HEK293T (cell line): ENCODE data around the gene PTPN11.

Experiments used
- CTCF ChIA-PET: fragments of 350-600 bp; formaldehyde crosslinking; extraction: SDS; loops from one replicate; lab custom pipeline; 2021; ENCODE audit warnings: antibody characterized with exemption, inconsistent platforms; lab: Yijun Ruan, JAX
- POLR2A ChIA-PET: fragments of 350-600 bp; formaldehyde crosslinking; extraction: SDS; loops from one replicate; lab custom pipeline; 2020; ENCODE audit warnings: antibody characterized with exemption, inconsistent platforms; lab: Yijun Ruan, JAX
- DNase-seq: peaks from one replicate; pipeline ENCODE4 v3.0.0; 2012; ENCODE audit warnings: mixed read lengths; ENCODE audit errors: extremely low spot score
- ARNT ChIP-seq: fragments of 450-650 bp; IDR thresholded peaks from 2 replicates; pipeline ENCODE4 v1.6.1; 2017; ENCODE audit warnings: mild to moderate bottlenecking
- BHLHE40 ChIP-seq: fragments of 450-650 bp; IDR thresholded peaks from 2 replicates; pipeline ENCODE4 v1.6.1; 2016; ENCODE audit warnings: mild to moderate bottlenecking, moderate library complexity, borderline replicate concordance
- CTBP1 ChIP-seq: fragments of 450-650 bp; IDR thresholded peaks from 2 replicates; pipeline ENCODE4 v1.6.1; 2016; ENCODE audit warnings: borderline replicate concordance
- ELF4 ChIP-seq: fragments of 450-650 bp; IDR thresholded peaks from 2 replicates; pipeline ENCODE4 v1.6.1; 2017; ENCODE audit warnings: antibody characterized with exemption
- FOXA1 ChIP-seq: fragments of 450-650 bp; IDR thresholded peaks from 2 replicates; pipeline ENCODE4 v1.6.1; 2016; ENCODE audit warnings: mild to moderate bottlenecking
- FOXK2 ChIP-seq: fragments of 450-650 bp; IDR thresholded peaks from 2 replicates; pipeline ENCODE4 v1.6.1; 2016; ENCODE audit warnings: mild to moderate bottlenecking
- FOXM1 ChIP-seq: fragments of 450-650 bp; IDR thresholded peaks from 2 replicates; pipeline ENCODE4 v1.6.1; 2017; ENCODE audit warnings: mild to moderate bottlenecking, borderline replicate concordance
- HDGF ChIP-seq: fragments of 450-650 bp; IDR thresholded peaks from 2 replicates; pipeline ENCODE4 v1.6.1; 2017; ENCODE audit warnings: antibody characterized with exemption, borderline replicate concordance
- L3MBTL2 ChIP-seq: fragments of 450-650 bp; conservative IDR thresholded peaks from 2 replicates; pipeline ENCODE4 v1.6.1; 2016; ENCODE audit warnings: mild to moderate bottlenecking
- LEF1 ChIP-seq: fragments of 450-650 bp; IDR thresholded peaks from 2 replicates; pipeline ENCODE4 v1.6.1; 2017; ENCODE audit warnings: mild to moderate bottlenecking, borderline replicate concordance
- NFRKB ChIP-seq: fragments of 450-650 bp; IDR thresholded peaks from 2 replicates; pipeline ENCODE4 v1.6.1; 2016; ENCODE audit warnings: mild to moderate bottlenecking, moderate library complexity
- PKNOX1 ChIP-seq: fragments of 450-650 bp; IDR thresholded peaks from 2 replicates; pipeline ENCODE4 v1.6.1; 2016
- SP1 ChIP-seq: fragments of 450-650 bp; IDR thresholded peaks from 2 replicates; pipeline ENCODE4 v1.6.1; 2017
- SUZ12 ChIP-seq: fragments of 450-650 bp; IDR thresholded peaks from 2 replicates; pipeline ENCODE4 v1.6.1; 2016; ENCODE audit warnings: mild to moderate bottlenecking
- TARDBP ChIP-seq: fragments of 450-650 bp; IDR thresholded peaks from 2 replicates; pipeline ENCODE4 v1.6.1; 2016
- ZNF384 ChIP-seq: fragments of 450-650 bp; IDR thresholded peaks from 2 replicates; pipeline ENCODE4 v1.6.1; 2016

PTPN11 gene

GRCh38 chr12:112496496-112496895 lies 77.7 kb downstream of the PTPN11 start:
- TF ChIP-seq FOXM1 (no peak), ZNF384 (no peak), LEF1 (no peak), ARNT (no peak), NFRKB (no peak), L3MBTL2 (no peak), CTBP1 (no peak), ELF4 (no peak), SP1 (no peak), FOXA1 (no peak), PKNOX1 (no peak), FOXK2 (no peak), BHLHE40 (no peak), TARDBP (no peak), HDGF (no peak), SUZ12 (no peak)
- ChIA-PET CTCF (interaction anchor here (0.6 kb wide), 1 partner anchor 487 kb away, joined by 4 read pairs; no protein-coding TSS in a partner anchor), POLR2A (no interaction called here)
- DNase-seq = no peak

GRCh38 chr12:112498580-112498979 lies 79.8 kb downstream of the PTPN11 start:
- ChIA-PET POLR2A (no interaction called here), CTCF (no interaction called here)
- DNase-seq = no peak
- TF ChIP-seq PKNOX1 (no peak), NFRKB (no peak), ZNF384 (no peak), TARDBP (no peak), SUZ12 (no peak), HDGF (no peak), ELF4 (no peak), FOXK2 (no peak), SP1 (no peak), FOXA1 (no peak), ARNT (no peak), LEF1 (no peak), BHLHE40 (no peak), CTBP1 (no peak), L3MBTL2 (no peak)

GRCh38 chr12:112503512-112503911 lies 84.8 kb downstream of the PTPN11 start:
- ChIA-PET POLR2A (no interaction called here), CTCF (no interaction called here)
- DNase-seq = no peak
- no peak for TF ChIP-seq SUZ12
- no peak for TF ChIP-seq CTBP1
- no peak for TF ChIP-seq SP1

- ChIA-PET CTCF (no interaction called here), POLR2A (no interaction called here)
- DNase-seq = no peak
- TF ChIP-seq LEF1 (no peak), CTBP1 (no peak), FOXM1 (no peak), FOXK2 (no peak), NFRKB (no peak), TARDBP (no peak), SUZ12 (no peak), L3MBTL2 (no peak), HDGF (no peak), ELF4 (no peak), ARNT (no peak), BHLHE40 (no peak), SP1 (no peak), FOXA1 (no peak), ZNF384 (no peak), PKNOX1 (no peak)
Measured at GRCh38 chr12:112506513-112507166, 87.9 kb downstream of the PTPN11 start.

GRCh38 chr12:112513471-112513870 lies 94.7 kb downstream of the PTPN11 start:
- POLR2A ChIA-PET = no interaction called here

More at GRCh38 chr12:112513471-112513870, 94.7 kb downstream of the PTPN11 start:
- no peak for DNase-seq
- CTCF ChIA-PET = no interaction called here
- TF ChIP-seq FOXA1 (no peak), FOXK2 (no peak), SUZ12 (no peak), CTBP1 (no peak), NFRKB (no peak), ARNT (no peak), TARDBP (no peak), PKNOX1 (no peak), L3MBTL2 (no peak), SP1 (no peak), HDGF (no peak)
